ENCODE results near the gene OLR1.
"Not testable (repeated sequence)": the region's sequence is repeated elsewhere in the genome, so short reads cannot be mapped to it uniquely, and the experiment has no call there.

The OLR1 gene

DNA sequence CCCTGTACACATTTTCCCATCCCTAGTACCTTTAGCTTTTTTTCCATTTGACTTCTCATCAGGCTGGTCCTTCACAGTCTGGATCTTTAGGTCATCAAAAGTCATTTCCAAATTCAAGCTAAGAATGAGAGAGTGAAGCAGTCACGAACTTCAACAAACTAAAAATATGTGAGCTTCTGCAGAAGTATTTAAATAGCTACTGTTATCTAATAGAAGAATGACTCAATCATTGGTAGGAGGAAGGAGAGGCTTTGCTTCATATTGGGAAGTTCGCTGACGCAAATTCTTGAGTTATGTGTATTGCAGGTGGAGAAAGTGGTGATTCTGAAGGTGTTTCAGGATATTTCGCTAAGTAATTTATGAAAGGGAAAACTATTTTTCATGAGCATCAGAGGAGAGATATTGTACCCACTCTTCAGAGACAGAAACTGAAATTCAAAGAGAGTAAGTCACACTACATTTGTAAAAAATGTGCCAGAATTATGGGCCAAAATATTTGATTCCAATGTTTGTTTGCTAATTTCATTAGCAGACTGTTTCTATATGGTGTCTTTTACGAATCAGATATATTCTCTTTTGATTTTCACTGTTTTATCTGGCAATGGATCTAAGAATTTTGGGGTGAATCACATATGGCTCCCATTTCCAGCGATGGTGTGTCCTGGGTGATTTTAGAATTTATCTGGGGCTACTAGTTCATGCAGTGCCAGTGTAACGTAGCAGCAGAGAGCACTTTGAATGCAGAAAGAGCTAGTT is at the start of gene OLR1:
Gene OLR1 (minus strand): TSS at position 160 of the 756 bp plus-strand sequence. CDS start 55 bp downstream, at position 105.
- no peak for DNase-seq (ENCODE audit: low spot score)

DNA sequence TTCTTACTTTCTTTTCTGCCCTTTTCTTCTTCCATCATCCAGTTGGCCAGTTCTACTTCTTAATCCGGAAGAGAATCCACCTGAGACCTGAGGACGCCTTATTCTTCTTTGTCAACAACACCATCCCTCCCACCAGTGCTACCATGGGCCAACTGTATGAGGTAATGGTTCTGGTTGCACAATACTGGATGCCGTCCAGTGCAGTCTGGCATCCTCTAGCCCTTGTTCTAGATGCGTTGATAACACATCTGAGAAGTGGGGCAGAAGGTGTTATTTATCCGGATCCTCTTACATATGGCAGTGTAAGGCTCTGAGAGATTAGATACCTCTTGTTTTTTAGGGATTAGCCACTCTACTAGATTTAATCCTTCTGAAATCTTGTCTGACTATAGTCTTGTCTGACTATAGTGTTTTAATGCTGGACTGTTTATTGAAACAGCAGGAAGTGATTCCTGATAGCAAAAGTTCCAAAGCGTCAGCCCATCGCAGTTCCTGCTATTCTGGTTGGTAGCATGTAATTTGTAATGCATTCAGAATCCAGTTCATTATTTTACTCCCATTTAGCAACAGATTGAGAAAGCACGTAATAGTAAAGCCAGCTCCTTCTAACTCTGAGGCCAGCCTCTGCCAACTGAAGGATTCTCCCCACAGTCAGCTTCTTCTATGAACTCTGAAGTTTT is 48.6 kb upstream of the OLR1 start:
- peak; percentile 82 for DNase-seq (ENCODE audit: low spot score)

DNA sequence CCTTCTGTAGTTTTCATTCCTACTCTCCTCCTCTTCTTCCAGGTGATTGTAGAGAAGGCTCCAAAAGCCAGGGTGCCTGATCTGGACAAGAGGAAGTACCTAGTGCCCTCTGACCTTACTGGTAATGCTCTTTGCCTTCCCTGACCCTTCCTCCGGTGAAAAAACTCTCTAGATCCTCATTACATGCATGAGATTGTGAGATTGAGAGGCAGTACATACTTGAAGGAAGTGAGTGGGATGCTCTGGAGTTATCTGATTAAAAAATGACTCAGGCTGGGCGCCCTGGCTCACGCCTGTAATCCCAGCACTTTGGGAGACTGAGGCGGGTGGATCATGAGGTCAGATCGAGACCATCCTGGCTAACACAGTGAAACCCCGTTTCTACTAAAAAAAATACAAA is 46.1 kb upstream of the OLR1 start:
- no peak for DNase-seq (ENCODE audit: low spot score)

DNA sequence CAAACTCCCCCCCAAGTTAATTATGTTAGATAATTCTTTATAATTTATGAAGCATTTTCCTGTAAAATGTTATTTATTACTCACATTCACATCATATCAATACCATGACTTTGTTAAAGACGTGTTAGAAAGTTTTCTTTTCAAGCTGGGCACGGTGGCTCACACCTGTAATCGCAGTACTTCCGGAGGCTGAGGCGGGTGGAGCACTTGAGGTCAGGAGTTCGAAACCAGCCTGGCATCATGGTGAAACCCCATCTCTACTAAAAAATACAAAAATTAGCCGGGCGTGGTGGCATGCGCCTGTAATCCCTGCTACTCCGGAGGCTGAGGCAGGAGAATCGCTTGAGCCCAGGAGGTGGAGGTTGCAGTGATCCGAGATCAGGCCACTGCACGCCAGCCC is 44.0 kb upstream of the OLR1 start:
- DNase-seq (ENCODE audit: low spot score) = not testable (repeated sequence)

DNA sequence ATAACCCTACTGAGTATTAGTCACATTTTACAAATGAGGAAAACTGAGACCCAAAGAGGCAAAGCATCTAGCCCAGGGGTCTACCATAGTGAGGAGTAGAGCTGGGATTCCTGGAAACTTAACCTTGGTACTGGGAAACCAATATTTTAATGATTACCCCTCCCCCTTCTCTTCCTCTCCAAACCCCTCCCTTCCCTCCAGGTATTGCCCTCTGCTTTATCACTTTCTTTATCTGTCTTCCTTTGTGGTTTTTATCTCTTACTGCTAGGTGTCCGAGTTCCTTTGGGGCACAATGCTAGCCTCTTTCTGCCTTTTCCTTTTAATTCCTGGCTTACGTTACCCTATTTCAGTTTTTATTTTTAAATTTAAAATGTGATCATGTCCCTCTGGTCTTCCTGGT is 43.5 kb upstream of the OLR1 start:
- DNase-seq (ENCODE audit: low spot score) = no peak

DNA sequence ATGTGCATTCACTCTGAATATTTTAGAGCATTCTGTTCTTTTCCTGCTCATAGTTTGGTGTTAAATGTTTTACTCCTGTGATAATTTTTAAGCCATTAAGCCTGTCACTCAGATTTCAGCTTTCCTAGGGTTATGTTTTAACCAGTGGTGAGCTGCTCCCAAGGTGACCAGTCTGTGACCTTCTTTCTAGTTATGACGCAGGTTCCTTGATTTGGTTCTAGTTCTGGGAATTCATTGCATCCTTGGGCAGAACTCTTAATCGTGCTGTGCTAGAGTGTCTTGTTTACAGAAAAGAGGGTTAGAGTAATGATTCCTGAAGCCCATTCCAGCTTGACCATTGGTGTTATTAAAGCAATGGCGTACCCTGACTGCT is 42.9 kb upstream of the OLR1 start:
- DNase-seq (ENCODE audit: low spot score) = no peak

DNA sequence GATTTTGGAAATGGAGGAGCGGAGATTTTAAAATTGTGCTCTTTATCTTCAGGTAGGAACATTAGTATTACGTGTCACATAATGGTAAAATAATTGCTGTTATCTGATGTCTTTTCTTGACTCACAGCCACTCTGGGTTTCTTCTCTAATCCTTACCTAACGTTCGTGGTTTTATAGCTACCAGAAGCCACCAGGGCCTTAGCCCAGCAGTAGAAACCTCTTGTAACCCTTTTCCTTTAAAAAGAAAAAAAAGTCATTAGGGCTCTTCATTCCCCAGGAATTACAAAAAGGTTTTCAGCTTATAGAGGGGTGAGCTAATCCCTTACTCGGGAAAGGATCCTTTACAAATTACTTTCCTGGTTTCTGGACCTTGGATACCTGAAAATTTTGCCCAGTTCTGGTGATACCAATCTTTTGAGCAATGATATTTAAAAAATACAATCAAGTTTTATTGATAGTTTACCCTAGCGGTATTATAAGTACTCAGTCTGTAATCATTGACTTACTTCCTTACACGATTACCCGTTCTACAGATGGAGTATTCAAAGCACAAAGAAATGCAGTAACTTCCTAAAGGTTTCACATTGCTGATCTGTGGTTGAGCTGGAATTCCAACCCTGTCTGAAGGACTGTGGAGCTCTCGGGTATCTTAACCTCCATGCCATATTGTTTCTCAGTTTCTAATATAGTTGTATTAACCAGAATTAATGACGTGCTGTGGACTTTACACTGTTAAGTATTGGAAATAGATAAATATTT is 42.4 kb upstream of the OLR1 start:
- DNase-seq (ENCODE audit: low spot score) = no peak

DNA sequence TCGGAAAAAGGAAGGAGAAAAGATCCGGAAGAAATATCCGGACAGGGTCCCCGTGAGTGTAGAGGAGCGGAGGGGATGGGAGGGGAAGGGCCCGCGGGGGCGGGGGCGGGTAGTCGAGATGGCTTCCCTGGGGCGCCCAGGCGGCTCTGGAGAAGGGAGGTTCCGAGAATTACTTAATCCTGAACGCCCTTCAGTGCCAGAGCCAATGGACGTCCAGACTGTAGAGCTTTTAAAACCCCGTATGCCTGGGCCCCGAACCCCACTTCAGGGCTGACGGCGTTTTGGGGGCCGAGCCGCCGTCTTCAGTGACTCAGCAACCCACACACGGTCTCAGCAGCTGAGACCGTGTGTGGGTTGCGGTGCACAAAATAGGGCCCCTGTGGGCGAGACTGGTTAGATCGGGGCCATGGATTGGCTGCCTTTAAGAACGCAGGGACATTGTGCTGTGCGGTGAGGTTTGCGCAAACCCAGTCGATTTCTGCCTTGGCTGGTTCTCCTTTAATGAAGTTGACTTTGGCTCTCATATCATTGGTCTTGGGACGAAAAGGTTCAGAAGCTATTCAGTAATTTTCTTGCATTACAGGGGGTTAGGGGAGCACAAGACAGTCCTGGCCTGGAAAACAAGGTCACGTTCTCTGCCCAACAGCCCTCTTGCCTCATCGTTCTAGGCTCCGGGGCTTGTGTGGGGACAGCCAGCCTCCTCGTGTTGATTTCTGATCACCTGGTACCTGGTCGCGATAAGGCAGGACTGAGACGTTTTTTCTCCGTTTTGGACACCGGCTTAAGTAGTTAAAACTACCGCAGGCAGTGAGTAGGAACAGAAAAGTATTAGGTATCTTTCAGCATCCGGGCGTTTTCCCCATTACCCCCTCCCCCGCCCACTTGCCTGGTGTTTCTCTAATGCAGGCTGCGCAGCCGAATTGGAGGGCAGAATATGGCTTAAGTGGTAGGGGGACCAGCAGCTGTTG is 41.5 kb upstream of the OLR1 start:
- peak; percentile 80 for DNase-seq (ENCODE audit: low spot score)

DNA sequence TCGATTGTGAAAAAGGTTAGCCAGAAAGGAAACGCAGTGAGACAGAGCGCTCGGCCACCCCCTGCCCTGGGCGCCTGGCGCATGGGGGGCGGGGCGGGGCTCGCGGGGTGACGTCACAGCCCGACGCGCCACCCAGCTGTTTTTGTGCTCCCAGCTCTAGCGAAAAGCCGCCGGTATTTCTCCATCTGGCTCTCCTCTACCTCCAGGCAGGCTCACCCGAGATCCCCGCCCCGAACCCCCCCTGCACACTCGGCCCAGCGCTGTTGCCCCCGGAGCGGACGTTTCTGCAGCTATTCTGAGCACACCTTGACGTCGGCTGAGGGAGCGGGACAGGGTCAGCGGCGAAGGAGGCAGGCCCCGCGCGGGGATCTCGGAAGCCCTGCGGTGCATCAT is 40.8 kb upstream of the OLR1 start, which contains the start of gene GABARAPL1:
Gene GABARAPL1 (plus strand): TSS at position 139 of the 393 bp plus-strand sequence. CDS start 253 bp downstream, at position 392.
- DNase-seq (ENCODE audit: low spot score) = peak; percentile 88

DNA sequence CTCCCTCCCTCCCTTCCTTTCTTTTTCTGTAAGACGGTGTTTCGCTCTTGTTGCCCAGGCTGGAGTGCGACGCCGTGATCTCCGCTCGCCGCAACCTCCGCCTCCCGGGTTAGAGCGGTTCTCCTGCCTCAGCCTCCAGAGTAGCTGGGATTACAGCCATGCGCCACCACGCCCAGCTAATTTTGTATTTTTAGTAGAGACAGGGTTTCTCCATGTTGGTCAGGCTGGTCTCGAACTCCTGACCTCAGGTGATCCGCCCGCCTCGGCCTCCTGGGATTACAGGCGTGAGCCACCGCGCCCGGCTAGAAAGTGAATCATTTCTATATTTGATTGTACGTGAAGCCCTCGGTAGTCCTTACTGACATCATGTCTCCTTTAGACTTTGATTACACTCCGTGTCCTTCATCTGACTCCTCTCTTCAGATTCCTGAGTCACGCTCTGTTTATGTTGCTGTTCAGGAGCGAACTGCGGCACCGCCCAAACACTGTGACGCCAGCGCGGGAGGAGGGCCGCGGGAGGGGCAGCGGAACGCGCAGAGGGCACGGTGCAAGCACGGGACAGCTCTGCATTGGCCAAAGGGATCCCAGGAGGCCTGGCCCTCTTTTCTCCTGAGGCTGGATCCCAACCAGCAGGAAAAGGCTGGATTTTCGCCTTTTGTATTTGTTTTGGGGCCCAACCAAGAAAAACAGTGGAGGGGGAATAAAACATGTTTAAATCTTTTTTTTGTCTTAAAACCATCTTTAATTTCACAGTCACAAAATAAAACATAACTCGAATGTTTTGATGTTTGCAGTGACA is 40.2 kb upstream of the OLR1 start:
- DNase-seq (ENCODE audit: low spot score) = peak; percentile 97

DNA sequence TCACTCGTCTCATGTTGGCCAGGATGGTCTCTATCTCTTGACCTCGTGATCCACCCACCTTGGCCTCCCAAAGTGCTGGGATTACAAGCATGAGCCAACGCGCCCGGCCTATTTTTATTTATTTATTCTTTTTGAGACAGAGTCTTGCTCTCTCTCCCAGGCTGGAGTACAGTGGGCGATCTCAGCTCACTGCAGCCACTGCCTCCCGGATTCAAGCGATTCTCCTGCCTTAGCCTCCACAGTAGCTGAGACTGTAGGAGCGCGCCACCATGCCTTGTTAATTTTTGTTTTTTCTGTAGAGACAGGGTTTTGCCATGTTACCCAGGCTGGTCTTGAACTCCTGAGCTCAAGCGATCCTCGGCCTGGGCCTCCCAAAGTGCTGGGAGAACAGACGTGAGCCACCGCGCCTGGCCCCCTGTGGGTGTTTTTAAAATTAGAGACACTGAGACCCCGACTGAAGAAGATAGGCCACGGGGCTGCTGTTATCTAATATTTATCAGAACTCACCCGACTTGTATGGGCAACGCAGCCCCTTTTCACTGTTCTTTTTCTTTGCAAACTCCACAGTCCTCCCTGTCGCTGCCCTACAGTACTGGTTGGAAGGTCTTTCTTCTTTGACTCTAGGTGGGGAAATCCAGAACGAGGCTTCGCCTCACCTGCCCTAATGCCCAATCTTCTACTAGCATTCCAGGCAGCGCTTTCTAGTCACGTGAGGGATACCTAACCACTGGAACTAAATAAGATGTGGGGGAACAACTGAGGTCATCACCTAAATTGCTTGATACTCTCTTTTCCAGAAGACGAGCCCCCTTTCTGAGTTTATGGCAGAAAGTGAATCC is 39.4 kb upstream of the OLR1 start:
- DNase-seq (ENCODE audit: low spot score) = no peak

DNA sequence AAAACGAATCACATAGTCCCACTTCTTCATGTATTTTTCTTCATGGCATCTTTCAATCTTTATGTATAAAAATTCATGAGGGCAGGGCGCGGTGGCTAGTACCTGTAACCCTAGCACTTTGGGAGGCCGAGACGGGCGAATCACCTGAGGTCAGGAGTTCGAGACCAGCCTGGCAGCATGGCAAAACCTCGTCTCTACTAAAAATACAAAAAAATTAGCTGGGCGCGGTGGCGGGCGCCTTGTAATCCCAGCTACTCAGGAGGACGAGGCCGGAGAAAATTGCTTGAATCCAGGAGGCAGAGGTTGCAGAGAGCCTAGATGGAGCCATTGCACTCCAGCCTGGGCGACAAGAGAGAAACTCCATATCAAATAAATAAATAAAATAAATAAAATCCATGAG is 38.3 kb upstream of the OLR1 start:
- DNase-seq (ENCODE audit: low spot score) = no peak

DNA sequence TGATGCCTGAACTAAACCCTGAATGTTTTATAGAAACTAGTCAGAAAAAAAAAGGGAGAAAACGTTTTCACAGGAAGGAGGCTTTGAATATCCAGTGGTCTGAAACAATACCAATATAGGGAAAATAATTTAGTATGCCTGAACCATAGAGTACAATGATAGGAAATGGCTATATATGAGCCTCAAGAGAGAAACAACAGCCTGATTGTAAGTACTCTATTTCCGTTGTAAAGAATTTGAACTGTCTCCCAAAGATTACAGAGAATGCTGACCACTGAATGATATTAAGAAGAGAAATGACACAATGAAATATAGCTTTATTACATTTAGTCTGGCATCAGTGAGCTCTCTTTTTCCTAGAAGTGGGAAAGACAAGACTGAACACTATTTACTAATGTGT is 35.2 kb upstream of the OLR1 start:
- no peak for DNase-seq (ENCODE audit: low spot score)

DNA sequence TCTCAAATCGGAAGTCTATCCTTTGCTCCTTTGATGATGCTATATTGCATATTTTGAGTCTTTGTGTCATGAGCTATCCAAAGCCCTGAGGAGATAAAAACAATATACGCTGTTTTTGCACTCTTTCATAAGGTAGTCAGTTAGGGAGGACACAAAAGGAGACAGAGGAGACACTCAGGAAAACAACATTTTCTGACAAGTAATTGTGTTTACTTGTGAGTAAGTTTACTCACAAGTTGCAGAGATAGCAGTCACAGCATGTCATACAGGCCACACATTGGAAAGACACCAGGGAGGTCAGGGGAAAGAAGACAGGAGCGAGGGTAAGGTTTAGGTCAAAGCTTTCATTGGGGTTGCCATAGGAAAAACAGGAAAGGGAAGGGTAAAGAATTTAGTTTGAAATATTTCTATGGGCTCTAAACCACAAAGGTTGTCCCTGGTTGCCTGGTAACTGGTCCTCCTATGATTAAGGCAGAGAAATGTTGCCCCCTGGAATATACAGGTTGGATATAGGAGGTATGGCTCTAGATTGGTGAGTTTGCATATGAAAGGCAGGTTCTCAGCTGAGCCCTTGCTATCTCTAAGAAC is 33.4 kb upstream of the OLR1 start:
- no peak for DNase-seq (ENCODE audit: low spot score)

DNA sequence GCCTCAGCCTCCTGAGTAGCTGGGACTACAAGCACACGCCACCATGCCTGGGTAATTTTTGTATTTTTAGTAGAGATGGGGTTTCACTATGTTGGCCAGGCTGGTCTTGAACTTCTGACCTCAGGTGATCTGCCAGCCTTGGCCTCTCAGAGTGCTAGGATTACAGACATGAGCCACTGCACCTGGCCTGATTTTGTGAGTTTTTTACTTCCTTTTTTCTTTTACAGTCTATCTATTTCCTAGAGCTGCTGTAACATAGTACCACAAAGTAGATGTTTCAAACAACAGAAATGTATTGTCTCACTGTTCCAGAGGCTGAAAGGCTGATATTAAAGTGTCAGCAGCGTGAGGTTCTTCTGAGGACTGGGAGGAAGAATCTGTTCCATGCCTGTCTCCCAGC is 32.6 kb upstream of the OLR1 start:
- DNase-seq (ENCODE audit: low spot score) = not testable (repeated sequence)

DNA sequence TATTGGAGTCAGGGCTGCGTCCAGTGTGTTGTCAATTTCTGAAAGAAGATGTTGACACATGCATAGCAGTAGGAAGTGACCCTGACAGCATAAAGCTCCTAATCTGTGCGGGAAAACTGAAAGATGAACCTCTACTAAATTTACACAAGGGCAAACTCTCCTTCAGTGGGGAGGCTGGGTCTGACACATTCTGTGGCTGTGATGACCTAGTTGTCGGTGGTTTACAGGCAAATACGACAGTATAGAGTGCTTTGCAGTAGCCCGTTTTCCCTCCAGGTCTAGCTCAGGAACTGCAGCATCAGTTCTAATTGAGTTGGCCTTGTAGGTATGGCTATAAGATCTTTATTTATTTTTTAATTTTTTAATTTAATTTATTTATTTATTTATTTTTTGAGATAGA is 25.9 kb upstream of the OLR1 start:
- no peak for DNase-seq (ENCODE audit: low spot score)

DNA sequence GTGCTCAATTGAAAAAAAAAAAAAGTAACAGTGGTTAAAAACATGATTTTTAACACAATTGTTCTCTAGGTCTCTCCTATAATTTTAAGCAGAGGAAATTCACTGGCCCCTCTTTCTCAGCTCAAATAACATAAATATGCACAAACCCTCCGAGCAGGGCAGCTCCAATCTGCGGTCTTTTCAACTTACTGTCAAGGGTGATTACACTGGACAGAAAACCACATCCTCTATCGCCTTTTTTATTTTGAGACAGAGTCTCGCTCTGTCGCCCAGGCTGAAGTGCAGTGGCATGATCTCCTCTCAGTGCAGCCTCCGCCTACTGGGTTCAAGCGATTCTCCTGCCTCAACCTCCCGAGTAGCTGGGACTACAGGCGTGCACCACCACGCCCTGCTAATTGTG is 24.3 kb upstream of the OLR1 start:
- no peak for DNase-seq (ENCODE audit: low spot score)

DNA sequence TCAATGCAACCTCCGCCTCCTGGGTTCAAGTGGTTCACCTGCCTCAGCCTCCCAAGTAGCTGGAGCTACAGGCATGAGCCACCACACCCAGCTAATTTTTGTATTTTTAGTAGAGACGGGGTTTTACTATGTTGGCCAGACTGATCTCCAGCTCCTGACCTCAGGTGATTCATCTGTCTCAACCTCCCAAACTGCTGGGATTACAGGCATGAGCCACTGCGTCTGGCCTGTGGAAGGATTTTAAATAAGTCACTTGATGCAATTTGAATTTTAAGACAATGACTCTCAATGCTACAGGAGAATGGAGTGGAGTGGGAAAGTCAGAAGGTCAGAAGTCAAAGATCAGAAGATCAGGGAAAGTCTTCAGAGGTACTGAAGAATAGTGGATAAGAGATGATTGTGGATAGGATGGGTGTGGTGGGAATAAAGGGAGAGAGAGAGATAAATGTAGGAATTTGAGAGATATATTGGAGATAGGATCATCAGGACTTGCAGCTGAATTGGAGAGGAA is 22.3 kb upstream of the OLR1 start:
- DNase-seq (ENCODE audit: low spot score) = no peak

DNA sequence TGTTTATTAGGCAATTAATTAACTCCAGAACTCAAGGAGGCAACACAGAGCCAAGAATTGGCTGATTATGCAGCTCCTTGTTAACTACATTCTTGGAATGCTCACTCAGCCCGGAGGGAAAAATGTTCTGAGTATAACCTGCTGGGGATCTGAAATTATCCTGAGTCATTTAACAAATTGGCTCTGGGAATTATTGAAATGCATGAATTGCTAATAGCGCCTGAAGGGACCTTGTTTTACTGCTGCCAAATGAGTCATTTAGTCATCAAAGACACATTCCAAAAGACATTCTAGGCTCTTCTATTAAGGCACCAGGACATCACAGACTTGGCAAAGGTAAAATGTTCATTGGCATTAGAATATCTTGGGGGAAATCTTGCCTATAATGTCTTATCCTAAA is 19.9 kb upstream of the OLR1 start:
- no peak for DNase-seq (ENCODE audit: low spot score)

All from Ammon's horn (tissue), 1 donor.